Testis (tissue), 2 donors: ENCODE data around the gene CRADD.

Source experiments
- CTCF ChIP-seq, 3 experiments: fragments of 450-650 bp in 2 of 3; fragments of 200-600 bp in 1 of 3; sonication (generic) in 1 of 3; IDR thresholded peaks; one replicate each; pipeline ENCODE4 v1.5.1; 2016 to 2019; ENCODE audit warnings: antibody characterized with exemption in 3 of 3, mild to moderate bottlenecking in 2 of 3, moderate library complexity in 1 of 3
- POLR2A ChIP-seq: fragments of 450-650 bp; IDR thresholded peaks from one replicate; pipeline ENCODE4 v1.6.1; 2017; ENCODE audit warnings: antibody characterized with exemption, mild to moderate bottlenecking, moderate library complexity

GRCh38 chr12:93896427-93896826 is 219.3 kb downstream of the CRADD start:
- TF ChIP-seq CTCF (IDR thresholded peaks at IDR 0.05), result no peak
- no peak for TF ChIP-seq POLR2A
